CD4-positive, alpha-beta T cell treated with Interleukin-2 at 100 ng/mL for 4 hours (primary cell): ENCODE results near the gene C4orf51.
"Not testable (repeated sequence)": the region's sequence is repeated elsewhere in the genome, so short reads cannot be mapped to it uniquely, and the experiment has no call there.

Experiments
- DNase-seq: peaks from one replicate; pipeline ENCODE4 v3.0.0-alpha.2; 2020; ENCODE audit warnings: low spot score

C4orf51 gene

DNA sequence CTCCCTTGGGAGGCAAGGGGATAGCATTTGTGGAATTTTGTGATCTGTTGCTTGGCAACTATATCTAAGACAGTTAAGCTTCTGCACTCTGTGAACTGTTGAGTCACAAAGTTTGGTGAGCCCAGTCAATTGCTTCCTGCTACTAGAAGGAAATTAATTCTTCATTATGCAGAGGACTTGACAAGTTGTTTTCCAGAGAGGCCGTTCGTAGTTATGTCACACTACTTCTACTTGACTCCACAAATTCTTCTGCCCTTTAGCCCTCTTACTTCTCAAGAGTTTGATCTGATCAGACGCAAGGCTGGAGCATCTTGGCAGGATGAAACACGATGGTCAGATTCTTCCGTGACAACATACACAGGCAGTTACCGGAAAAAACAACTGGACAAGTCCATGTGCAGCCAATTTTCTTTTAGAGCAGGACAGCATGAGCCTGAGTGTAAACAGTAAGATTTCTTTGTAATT, at the start of gene C4orf51:
Gene C4orf51, plus strand, starts transcription at position 156 of the 465 bp plus-strand sequence. Its CDS starts 58 bp downstream, at position 214.
- no peak for DNase-seq

DNA sequence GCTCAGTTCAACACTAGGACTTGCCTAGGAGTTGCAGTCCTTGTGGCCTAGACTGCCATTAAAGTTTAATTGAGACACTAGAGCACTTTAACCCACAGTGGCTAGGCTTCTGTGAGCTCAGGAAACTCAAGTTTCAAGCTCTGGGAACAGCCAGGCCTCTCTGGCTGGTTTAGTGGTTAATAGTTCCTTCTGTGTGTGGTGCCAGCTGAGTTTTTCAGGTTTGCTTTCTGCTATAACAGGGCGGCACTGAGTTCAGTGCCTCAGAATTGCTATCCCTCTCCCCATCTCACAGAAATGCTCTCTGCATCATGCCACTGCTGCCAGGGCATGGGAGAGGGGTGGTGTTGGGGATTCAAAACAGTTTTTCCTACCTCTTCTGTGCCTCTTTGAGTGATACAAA, 44.8 kb upstream of the C4orf51 start:
- DNase-seq = no peak

DNA sequence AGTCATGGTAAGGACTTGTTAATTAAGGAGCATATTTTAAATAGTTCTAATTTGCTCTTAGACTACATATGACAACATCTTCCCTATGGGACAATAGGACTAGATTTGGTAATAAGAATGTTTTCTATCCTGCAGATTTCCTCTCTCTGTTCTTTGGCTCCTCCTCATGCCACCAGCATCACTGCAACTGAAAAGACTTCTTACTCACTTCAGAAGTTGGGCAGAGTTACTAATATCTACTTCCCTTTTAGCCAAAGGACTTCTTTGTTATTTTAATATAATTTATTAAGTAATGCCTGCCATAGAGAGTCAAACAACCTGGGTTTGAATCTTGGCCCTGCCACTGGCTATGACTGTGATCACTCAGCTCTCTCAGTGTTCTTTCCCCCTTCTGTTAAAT, 44.3 kb upstream of the C4orf51 start:
- no peak for DNase-seq

DNA sequence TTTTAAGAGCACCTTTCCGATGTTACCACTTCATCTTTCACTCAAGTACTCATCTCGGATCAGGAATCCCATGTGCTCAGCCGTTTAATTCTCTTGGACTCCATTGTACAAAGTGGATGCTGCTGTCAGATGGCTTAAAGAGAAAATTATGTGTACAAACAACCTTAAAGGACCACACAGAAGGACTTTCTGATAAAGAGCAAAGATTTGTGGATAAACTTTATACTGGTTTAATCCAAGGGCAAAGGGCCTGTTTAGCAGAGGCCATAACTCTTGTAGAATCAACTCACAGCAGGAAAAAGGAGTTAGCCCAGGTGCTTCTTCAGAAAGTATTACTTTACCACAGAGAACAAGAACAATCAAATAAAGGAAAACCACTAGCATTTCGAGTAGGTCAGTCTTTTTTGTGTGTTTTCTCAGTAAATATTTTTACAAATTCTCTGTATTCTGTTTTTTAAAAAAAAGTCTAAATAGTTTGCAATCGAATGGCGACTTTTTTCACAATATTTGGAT, 40.7 kb upstream of the C4orf51 start:
- no peak for DNase-seq

DNA sequence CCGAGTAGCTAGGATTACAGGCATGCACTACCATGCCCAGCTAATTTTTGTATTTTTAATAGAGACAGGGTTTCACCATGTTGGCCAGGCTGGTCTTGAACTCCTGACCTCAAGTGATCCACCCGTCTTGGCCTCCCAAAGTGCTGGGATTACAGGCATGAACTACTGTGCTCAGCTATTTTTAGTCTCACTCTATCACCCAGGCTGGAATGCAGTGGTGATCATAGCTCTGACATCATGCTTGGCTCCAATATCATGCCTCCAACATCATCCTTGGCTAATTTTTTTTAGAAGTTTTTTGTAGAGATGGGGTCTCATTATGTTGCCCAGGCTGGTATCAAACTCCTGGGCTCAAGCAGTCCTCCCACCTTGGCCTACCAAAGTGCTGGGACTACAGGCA, 39.7 kb upstream of the C4orf51 start:
- not testable (repeated sequence) for DNase-seq

DNA sequence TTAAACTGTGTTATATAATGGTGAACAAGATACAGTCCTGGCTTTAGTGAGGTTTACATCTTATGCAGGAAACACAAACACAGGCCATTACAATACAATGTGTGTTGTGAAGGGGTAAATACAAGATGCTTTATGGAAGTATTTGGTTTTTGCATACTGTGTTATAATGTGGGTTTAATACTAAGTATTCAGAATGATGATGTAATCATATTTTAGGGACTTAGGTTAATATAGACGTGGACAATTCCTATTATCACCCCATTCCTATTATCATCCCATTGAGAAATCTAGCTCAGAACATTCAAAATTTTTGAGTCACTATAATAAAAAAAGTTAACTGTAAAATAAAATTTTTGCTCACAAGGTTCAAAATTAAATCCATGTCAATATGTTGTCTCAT, 36.7 kb upstream of the C4orf51 start:
- DNase-seq = no peak

DNA sequence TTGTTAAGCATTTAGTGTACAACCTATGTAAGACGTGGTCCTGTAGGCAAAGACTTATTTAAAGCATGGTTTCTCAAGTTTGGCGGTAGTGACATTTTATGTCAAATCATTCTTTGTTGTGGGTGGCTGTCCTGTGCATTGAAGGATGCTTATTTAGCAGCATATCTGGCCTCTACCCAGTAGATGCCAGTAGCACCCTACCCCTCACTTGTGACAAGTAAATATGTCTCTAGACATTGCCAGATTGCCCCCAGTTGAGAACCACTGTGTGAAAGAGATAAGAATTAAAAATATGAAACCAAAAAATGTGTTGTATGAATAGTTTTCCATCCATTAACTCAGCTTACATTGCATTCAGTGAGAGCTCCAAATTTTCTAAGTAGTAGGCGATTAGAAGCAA, 35.2 kb upstream of the C4orf51 start:
- DNase-seq = no peak

DNA sequence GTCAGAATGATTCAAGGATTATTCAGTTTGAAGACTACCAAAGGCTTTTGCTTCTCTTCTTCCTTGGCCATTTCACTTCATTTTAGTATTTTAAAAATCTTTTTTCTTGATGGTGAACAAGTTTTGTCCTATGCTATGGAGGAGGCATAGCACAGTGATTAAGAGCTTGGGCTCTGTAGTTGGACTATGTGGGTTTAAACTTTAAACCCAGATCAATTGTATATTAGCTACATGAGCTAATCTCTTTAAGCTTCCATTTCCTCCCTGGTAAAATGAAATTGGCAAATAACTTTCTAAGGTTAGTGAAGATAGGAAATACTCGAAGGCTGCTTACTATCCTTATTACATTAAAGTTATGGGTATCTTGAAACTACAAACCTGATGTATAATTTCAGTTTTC, 23.8 kb upstream of the C4orf51 start:
- DNase-seq = no peak

DNA sequence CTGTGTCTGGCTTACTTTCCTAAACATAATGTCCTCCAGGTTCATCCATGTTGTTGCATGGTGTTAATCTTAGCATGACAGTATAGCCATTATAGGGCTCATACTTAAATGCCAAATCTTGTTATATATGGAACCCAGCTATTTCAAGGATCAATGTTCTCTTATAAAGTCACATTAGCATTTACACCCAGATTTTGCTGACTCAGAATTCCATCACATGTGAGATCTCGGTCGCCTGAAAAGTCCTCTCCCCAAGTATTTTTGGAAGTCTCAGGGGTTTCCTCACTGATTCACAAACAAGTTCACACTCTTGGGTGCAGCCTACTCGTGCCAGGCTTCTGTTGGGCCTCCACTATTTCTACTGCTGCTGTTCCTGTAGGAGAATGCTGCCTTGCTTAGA, 19.9 kb upstream of the C4orf51 start:
- no peak for DNase-seq

DNA sequence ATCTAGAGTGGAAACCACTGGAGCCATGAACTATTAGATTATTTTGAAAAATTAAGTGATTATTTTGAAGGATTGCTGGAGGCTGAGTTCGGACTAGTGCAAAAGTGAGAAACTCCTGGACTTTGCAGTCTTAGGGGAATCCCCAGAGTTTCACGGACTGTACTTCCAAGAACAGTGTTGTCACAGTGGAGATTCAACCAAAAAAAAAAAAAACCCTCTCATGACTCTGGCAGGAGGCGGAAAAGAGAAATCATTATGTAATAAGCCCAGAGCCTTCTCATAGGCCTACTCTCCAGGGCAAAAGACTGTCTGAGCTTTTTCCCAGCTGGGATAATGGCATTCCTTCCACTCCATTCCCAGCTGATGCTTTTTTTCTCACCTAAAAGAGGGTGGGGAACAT, 16.8 kb upstream of the C4orf51 start:
- DNase-seq = no peak

DNA sequence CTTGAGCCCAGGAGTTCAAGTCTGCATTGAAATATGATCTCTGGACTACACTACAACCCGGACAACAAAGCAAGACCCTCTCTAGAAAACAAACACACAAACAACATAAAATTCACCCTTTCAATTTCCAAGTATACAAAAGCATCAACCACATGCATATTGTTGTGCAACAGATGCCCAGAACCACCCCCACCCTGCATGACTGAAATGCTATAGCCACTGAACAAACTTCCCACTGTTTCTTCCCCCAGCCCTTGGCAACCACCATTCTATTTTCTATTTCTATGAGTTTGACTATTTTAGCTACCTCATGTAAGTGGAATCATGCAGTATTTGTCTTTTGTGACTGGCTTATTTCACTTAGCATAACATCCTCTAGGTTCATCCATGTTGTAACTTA, 14.2 kb upstream of the C4orf51 start:
- DNase-seq = no peak

DNA sequence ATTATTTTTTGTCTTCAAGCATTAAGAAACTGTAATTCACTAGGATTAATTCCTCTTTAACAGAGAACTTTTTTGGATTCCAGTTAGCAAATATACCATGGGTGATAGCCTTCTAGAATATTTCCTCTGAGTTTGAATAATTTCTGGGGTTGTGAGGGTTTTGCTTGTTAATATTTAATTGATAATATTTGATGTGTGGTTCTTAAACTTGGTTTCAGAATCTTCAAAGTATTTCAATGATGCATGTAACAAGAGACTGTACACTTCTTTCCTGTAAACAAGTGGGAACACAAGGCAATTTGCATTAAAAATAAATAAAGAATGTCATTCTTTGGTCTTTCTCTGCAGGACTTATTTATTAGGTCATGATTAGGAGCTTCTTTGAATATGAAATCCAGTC, 9.5 kb upstream of the C4orf51 start:
- no peak for DNase-seq

DNA sequence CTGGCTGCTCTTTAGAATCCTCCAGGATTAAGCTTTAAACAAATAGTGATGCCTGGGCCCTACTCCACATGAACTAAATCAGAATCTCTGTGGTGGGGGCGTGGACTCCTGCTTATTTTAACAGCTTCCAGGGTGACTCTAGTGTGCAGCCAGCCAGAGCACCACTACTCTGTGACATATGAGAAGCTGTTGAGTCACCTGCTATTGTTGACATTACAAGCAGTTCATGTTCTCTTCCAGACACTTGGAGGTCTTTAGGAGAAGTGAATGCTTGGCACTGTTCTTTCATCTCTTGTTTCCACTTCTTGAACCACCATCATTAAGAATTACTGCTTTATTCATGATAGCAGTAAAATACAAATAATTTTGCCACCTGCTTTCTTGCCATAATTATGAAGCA, 426 bp upstream of the C4orf51 start:
- no peak for DNase-seq

DNA sequence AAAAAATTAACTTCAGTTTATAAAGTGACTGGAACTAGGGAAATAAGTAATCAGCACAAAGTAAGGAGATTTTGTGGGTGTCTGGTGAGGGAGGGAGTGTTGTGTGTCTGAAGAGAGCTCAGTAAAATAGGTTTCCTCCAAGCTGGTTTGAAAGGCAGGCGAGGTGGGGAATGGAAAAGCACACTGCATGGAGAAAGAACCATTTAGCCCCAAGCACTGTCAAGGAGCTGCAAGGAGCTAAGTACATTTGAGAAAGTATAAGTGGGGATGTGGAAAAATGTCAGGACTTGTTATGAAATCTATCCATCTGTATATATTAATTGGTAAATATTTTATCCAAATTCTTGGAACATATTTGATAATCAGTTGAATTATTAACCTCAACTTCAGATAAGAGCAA, 956 bp downstream of the C4orf51 start:
- DNase-seq = no peak

DNA sequence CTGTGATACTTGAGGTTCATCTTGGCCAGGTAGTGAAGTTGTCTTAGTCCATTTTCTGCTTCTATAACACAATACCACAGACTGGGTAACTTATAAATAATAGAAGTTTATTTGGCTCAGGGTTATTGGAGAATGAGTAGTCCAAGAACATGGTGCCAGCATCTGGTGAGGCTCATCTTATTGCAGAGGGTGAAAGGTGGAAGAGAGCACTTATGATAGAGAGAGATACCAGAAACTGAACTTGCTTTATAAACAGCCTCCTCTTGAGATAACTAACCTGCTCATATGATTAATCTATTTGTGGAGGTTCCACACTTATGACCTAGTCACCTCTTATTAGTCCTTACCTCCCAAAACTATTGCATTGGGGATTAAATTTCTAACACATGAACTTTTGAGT, 1.6 kb downstream of the C4orf51 start:
- DNase-seq = no peak

DNA sequence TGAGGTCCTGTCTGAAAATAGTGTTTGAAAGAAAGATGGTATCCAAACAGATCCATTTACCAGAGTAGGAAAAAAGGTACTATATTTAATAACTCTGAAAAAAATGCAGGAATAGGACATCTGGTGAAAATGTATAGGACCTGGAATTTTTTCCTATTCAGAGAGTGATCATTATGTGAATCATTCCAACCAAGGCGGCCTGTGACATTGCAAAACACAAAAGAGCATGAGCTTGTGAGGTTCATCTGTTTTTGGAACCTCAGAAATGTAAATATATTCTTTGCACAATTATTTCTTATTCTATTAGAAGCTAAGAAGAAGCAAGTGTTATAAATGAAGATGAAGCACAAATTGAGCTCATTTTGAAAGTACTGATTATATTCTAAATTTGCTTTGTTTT, 2.0 kb downstream of the C4orf51 start:
- DNase-seq = no peak

DNA sequence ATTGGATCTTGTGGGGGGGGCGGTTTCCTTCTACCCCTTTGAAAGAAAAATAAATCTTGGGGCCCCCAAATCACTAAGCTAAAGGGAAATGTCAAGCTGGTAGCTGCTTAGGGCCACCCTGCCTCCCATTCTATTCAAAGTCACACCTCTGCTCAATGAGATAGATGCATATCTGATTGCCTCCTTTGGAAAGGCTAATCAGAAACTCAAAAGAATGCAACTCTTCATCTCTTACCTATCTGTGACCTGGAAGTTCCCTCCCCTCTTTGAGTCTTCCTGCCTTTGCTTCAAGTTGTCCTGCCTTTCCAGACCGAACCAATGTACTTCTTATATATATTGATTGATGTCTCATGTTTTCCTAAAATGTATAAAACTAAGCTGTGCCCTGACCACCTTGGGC, 7.0 kb downstream of the C4orf51 start:
- no peak for DNase-seq

DNA sequence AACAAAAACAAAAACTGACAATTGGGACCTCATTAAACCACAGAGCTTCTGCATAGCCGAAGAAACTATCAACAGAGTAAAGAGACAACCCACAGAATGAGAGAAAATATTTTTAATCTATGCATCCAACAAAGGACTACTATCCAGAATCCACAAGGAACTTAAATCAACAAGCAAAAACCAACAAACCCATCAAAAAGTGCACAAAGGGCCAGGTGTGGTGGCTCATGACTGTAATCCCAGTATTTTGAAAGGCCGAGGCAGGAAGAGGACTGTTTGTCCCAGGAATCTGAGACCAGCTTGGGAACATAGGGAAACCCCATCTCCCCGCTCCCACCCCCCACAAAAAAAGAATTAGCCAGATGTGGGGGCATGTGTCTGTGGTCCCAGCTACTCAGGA, 10.7 kb downstream of the C4orf51 start:
- no peak for DNase-seq

DNA sequence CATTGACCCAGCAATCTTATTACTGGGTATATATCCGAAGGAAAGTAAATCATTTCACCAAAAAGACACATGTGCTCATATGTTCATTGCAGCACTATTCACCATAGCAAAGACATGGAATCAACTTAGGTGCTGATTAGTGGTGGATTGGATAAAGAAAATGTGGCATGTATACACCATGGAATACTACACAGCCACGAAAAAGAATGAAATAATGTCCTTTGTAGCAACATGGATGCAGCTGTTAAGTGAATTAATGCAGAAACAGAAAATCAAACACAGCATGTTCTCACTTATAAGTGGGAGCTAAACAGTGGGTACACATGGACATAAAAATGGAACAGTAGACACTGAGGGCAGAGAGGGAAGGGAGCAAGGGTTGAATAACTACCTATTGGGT, 11.5 kb downstream of the C4orf51 start:
- DNase-seq = not testable (repeated sequence)

DNA sequence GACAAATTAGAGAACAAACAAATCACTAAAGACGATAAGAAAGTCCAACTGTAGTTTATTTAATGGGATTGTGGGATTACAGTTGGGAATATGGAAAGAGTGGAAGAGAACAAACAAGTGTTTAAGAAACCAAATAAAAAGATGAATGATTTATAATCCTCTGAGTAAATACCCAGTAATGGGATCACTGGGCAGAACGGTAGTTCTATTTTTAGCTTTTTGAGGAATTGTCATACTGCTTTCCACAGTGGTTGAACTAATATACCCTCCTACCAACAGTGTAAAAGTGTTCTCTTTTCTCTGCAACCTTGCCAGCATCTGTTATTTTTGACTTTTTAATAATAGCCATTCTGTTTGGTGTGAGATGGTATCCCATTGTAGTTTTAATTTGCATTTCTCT, 15.0 kb downstream of the C4orf51 start:
- no peak for DNase-seq

DNA sequence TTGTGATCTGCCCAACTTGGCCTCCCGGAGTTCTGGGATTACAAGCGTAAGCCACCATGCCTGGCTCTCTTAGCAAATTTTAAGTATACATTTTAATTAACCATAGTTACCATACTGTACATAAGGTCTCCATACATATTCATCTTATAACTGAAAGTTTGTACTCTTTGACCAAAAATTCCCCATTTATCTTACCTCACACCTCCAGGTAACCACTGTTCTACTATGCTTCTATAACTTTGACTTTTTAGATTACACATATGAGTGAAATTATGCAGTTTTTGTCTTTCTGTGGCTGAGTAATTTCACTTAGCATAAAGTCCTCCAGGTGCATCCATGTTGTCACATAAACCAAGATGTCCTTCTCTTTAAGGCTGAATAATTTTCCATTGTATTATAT, 17.4 kb downstream of the C4orf51 start:
- no peak for DNase-seq

DNA sequence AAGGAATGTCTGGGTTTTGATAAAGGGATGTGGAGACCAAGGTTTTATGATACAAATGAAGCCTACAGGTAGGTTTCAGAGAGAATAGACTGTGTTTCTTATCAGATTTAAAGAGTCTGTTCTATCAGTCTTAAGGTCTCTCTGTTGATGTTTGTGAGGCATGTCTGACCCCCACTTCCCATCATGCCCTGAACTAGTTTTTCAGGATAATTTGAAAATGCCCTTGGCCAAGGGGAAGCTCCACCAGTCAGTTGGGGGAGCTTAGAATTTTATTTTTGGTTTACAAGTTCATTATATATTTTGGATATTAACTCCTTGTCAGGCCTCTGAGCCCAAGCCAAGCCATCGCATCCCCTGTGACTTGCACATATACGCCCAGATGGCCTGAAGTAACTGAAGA, 18.6 kb downstream of the C4orf51 start:
- DNase-seq = no peak

DNA sequence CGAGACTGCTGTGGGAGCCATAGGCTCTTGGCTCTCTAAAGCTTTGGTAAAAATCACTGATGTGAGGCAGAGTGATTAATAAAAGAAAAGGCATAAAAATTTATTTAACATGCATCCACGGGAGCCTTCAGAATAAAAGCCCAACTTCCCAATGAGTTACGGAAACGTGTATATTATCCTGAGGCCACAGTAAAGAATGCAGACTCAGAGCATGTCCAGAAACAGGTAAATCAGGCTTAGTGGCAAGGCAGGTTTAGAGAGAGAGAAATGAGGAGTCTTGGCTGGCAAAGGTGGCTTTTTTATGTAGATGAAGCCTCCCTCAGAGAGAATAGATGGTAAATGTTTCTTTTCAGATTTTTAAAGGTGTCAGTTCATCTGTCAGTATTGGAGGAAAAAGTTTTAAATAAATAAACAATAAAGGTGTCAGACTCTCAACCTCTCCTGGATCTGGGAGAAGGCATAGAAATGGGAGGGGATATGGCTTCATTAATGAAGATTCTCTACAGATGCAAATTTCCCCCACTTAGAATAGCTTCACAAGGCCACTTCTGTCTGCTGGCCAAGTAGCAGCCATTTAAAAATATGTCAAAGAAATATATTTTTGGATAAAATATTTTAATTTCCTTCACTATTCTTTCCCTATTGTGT, 24.0 kb downstream of the C4orf51 start:
- no peak for DNase-seq

DNA sequence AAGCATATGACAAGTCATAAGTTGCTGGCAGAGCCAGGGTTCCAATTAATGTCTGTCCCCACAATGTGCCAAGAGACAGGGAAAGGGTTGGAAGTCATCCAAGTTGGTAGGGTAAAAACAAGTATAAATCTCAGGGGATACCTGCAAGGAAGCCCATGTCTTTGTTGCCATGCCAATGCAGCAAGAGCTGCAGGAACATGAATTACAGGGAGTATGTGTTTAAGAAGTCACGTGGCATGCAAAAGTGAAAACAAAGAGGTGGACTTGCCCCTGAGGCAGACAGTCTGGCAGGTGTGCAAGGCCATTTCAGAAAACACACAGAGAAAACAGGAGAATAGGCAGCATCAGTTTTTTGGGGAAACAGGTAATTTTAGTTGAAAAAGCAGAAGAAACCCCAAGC, 29.4 kb downstream of the C4orf51 start:
- no peak for DNase-seq
